ENCODE measurements around the gene MAP2.

The MAP2 gene

DNA sequence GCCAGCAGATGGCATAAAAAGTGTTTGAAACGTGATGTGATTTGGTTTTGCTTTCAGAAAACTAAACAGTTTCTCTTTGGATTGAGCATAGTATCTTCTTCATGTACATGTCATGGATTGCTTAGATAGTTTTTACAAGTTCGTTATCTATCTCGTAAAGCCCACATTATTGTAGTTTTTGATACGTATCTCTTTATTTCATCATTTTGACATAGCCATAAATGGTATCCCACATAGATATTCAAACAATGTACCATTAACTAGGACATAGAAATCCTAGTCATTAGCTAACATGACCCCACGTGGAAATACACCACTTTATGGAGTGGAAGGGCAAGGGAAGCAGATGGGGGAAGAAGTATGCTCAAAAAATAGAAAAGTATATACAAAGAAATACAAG lies 93.6 kb downstream of the MAP2 start:
- no peak overlapping the region for H2AK5ac ChIP-seq (ENCODE audit: low read depth, low read length)
- no peak overlapping the region for H2AFZ ChIP-seq (ENCODE audit: low read length)
- H3K14ac ChIP-seq (ENCODE audit: low read length): no peak overlapping the region
- peaks cover 0 to 6% of the 10 kb centered on the region in 2 donors for H3K9me3 ChIP-seq (replicated peaks in 1 of 2; ENCODE audit: control insufficient read depth in 2 of 2, insufficient read depth in 1 of 2, low read depth in 1 of 2, low read length in 2 of 2)
- H3K4me2 ChIP-seq (ENCODE audit: insufficient read depth, low read length, poor library complexity, severe bottlenecking): no peak overlapping the region
- peaks cover 1 to 6% of the 10 kb centered on the region in 2 donors for H3K4me1 ChIP-seq (ENCODE audit: control insufficient read depth in 2 of 2, insufficient read depth in 1 of 2, low read depth in 1 of 2, low read length in 2 of 2)
- H2BK12ac ChIP-seq (ENCODE audit: low read length): no peak overlapping the region
- no peak overlapping the region for H3K4me3 ChIP-seq (ENCODE audit: low read length in 2 of 2)
- H2BK5ac ChIP-seq (ENCODE audit: low read length): no peak overlapping the region
- no CpG with 5 or more reads among the region's 5 CpGs for WGBS, 2 donors (ENCODE audit: extremely low coverage in 2 of 2, insufficient read length in 2 of 2, insufficient replicate concordance in 1 of 2)
- H3K27me3 ChIP-seq (ENCODE audit: control insufficient read depth in 3 of 3, insufficient read depth in 3 of 3, low read depth in 1 of 3, low read length in 3 of 3): no peaks in the 10 kb centered on the region
- H3K18ac ChIP-seq (ENCODE audit: low read length): no peak overlapping the region
- peaks cover 2% of the 10 kb centered on the region for H3K79me1 ChIP-seq (ENCODE audit: low read depth, low read length)
- H3K4ac ChIP-seq (ENCODE audit: low read length): no peak overlapping the region
- H3K9ac ChIP-seq (ENCODE audit: low read depth, low read length, poor library complexity): no peak overlapping the region
- no peak overlapping the region for H4K8ac ChIP-seq (ENCODE audit: low read depth, low read length)
- H3K36me3 ChIP-seq (replicated peaks in 1 of 2; ENCODE audit: control insufficient read depth in 2 of 2, insufficient read depth in 2 of 2, low read length in 2 of 2): peaks cover 2 to 8% of the 10 kb centered on the region in 2 donors
- H2BK15ac ChIP-seq (ENCODE audit: low read length): no peak overlapping the region
- no peak overlapping the region for H3K23ac ChIP-seq (ENCODE audit: low read depth, low read length, poor library complexity)
- no peak overlapping the region for H4K91ac ChIP-seq (ENCODE audit: low read depth, low read length, poor library complexity)
- H3K27ac ChIP-seq (replicated peaks; ENCODE audit: low read length): no peak overlapping the region
- no peak overlapping the region for H2BK120ac ChIP-seq (ENCODE audit: low read depth, low read length)
- no peak for DNase-seq (ENCODE audit: low spot score)

DNA sequence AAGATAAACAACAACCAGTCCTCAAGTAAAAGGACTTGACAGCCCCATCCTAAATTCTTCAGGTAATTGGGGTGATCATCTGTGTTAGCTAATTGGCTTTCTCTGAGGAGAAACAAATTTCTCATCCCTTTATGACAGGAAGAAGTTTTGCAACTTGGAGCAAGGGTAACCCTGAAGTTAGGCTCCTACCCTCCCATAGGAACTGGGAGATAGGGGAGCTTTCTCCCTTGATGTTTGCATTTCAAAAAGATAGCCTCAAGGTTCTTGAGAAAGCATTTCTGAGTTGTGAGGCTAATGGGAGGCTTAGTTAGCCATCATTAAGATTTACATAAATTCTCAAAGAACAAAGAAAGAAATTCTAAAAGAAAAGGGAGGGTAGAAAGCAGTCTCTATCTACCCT lies 95.4 kb downstream of the MAP2 start:
- H3K4me1 ChIP-seq (ENCODE audit: control insufficient read depth in 2 of 2, insufficient read depth in 1 of 2, low read depth in 1 of 2, low read length in 2 of 2): peaks cover 7 to 19% of the 10 kb centered on the region in 2 donors

DNA sequence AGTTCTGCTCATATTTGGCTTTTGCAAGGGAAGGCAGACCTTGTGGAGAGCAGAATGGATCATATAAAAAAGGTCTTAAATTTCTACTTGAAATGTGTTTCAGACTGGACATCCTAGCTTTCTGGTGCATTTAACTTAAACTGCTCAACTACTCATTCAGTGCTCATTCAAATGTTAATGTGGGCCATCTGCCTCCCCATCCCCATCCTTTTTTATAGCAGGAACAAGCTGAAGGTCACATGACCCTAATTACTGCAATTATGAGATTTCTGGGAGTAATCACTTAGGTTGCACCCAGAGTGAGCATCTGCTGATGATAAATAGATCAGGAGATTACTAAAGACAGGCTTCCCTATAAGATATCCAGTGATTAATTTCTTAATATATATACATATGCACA lies 96.1 kb downstream of the MAP2 start:
- no peak overlapping the region for H2BK5ac ChIP-seq (ENCODE audit: low read length)
- no peak overlapping the region for H2BK12ac ChIP-seq (ENCODE audit: low read length)
- no peak overlapping the region for H3K9ac ChIP-seq (ENCODE audit: low read depth, low read length, poor library complexity)
- H3K18ac ChIP-seq (ENCODE audit: low read length): no peak overlapping the region
- H3K79me1 ChIP-seq (ENCODE audit: low read depth, low read length): no peaks in the 10 kb centered on the region
- no peaks in the 10 kb centered on the region for H3K27me3 ChIP-seq (ENCODE audit: control insufficient read depth in 3 of 3, insufficient read depth in 3 of 3, low read depth in 1 of 3, low read length in 3 of 3)
- H3K4me3 ChIP-seq (ENCODE audit: low read length in 2 of 2): no peak overlapping the region
- H3K4ac ChIP-seq (ENCODE audit: low read length): no peak overlapping the region
- no peak overlapping the region for H3K4me2 ChIP-seq (ENCODE audit: insufficient read depth, low read length, poor library complexity, severe bottlenecking)
- H4K8ac ChIP-seq (ENCODE audit: low read depth, low read length): no peak overlapping the region
- H3K4me1 ChIP-seq (ENCODE audit: control insufficient read depth in 2 of 2, insufficient read depth in 1 of 2, low read depth in 1 of 2, low read length in 2 of 2): peaks cover 7 to 25% of the 10 kb centered on the region in 2 donors
- DNase-seq (ENCODE audit: low spot score): no peak
- no peak overlapping the region for H2AK5ac ChIP-seq (ENCODE audit: low read depth, low read length)
- no peak overlapping the region for H3K27ac ChIP-seq (replicated peaks; ENCODE audit: low read length)
- H3K36me3 ChIP-seq (replicated peaks in 1 of 2; ENCODE audit: control insufficient read depth in 2 of 2, insufficient read depth in 2 of 2, low read length in 2 of 2): peaks cover 0 to 8% of the 10 kb centered on the region in 2 donors
- no peak overlapping the region for H2BK120ac ChIP-seq (ENCODE audit: low read depth, low read length)
- H4K91ac ChIP-seq (ENCODE audit: low read depth, low read length, poor library complexity): no peak overlapping the region
- H2BK15ac ChIP-seq (ENCODE audit: low read length): no peak overlapping the region
- peaks cover 0 to 6% of the 10 kb centered on the region in 2 donors for H3K9me3 ChIP-seq (replicated peaks in 1 of 2; ENCODE audit: control insufficient read depth in 2 of 2, insufficient read depth in 1 of 2, low read depth in 1 of 2, low read length in 2 of 2)
- H3K23ac ChIP-seq (ENCODE audit: low read depth, low read length, poor library complexity): no peak overlapping the region
- H3K14ac ChIP-seq (ENCODE audit: low read length): no peak overlapping the region
- H2AFZ ChIP-seq (ENCODE audit: low read length): no peak overlapping the region

More for the DNA sequence above, 95.4 kb downstream of the MAP2 start:
- no peak overlapping the region for H2AK5ac ChIP-seq (ENCODE audit: low read depth, low read length)
- H3K4me2 ChIP-seq (ENCODE audit: insufficient read depth, low read length, poor library complexity, severe bottlenecking): no peak overlapping the region
- H3K18ac ChIP-seq (ENCODE audit: low read length): no peak overlapping the region
- H2BK12ac ChIP-seq (ENCODE audit: low read length): no peak overlapping the region
- no peaks in the 10 kb centered on the region for H3K79me1 ChIP-seq (ENCODE audit: low read depth, low read length)
- H3K14ac ChIP-seq (ENCODE audit: low read length): no peak overlapping the region
- no peak overlapping the region for H3K9ac ChIP-seq (ENCODE audit: low read depth, low read length, poor library complexity)
- no peak overlapping the region for H3K4ac ChIP-seq (ENCODE audit: low read length)
- no peak overlapping the region for H4K8ac ChIP-seq (ENCODE audit: low read depth, low read length)
- no peak overlapping the region for H2BK5ac ChIP-seq (ENCODE audit: low read length)
- H2BK120ac ChIP-seq (ENCODE audit: low read depth, low read length): no peak overlapping the region
- no peak overlapping the region for H3K23ac ChIP-seq (ENCODE audit: low read depth, low read length, poor library complexity)
- H3K36me3 ChIP-seq (replicated peaks in 1 of 2; ENCODE audit: control insufficient read depth in 2 of 2, insufficient read depth in 2 of 2, low read length in 2 of 2): peaks cover 0 to 8% of the 10 kb centered on the region in 2 donors
- peaks cover 0 to 6% of the 10 kb centered on the region in 2 donors for H3K9me3 ChIP-seq (replicated peaks in 1 of 2; ENCODE audit: control insufficient read depth in 2 of 2, insufficient read depth in 1 of 2, low read depth in 1 of 2, low read length in 2 of 2)
- H3K27me3 ChIP-seq (ENCODE audit: control insufficient read depth in 3 of 3, insufficient read depth in 3 of 3, low read depth in 1 of 3, low read length in 3 of 3): no peaks in the 10 kb centered on the region
- DNase-seq (ENCODE audit: low spot score): no peak
- H2AFZ ChIP-seq (ENCODE audit: low read length): no peak overlapping the region
- H2BK15ac ChIP-seq (ENCODE audit: low read length): no peak overlapping the region
- no peak overlapping the region for H4K91ac ChIP-seq (ENCODE audit: low read depth, low read length, poor library complexity)
- no peak overlapping the region for H3K4me3 ChIP-seq (ENCODE audit: low read length in 2 of 2)
- no peak overlapping the region for H3K27ac ChIP-seq (replicated peaks; ENCODE audit: low read length)

DNA sequence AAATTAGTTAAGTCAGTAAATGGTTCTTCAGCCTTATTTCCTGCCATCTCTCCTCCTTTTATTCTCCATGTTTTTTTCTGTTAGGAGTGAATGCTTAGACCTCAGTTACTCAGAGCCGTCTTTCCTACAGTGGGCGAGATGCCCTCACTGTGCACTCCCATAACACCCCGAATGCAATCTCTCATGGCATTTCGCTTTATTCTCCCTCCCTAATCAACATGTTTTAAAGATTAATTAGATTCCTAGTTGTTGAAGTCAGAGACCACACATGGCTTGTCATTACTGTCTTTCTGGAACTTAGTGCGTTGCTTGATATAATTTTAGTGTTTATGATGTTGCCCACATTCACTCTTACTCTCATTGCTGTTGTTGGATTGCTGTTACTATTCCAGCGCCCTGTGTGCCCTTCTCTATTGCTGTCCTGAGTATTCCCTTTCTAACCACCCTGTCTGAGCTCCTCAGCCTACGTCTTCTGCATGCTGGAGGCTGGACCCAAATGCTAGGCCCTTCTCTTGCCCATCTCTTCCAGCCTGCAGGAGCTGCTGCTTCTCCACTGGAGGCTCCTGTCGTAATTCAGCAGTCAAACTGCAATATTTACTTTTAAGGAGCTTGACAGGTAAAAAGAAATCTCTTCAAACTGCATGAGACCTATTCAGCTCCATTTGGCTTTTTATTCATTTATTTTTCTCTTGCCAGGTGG lies 99.3 kb downstream of the MAP2 start:
- Histone ChIP-seq H3K27me3 (ENCODE audit: control insufficient read depth in 3 of 3, insufficient read depth in 3 of 3, low read depth in 1 of 3, low read length in 3 of 3) (no peaks in the 10 kb centered on the region), H3K4ac (ENCODE audit: low read length) (no peak overlapping the region), H2BK5ac (ENCODE audit: low read length) (no peak overlapping the region), H2AFZ (ENCODE audit: low read length) (no peak overlapping the region), H3K23ac (ENCODE audit: low read depth, low read length, poor library complexity) (no peak overlapping the region), H3K36me3 (replicated peaks in 1 of 2; ENCODE audit: control insufficient read depth in 2 of 2, insufficient read depth in 2 of 2, low read length in 2 of 2) (no peaks in the 10 kb centered on the region), H2BK15ac (ENCODE audit: low read length) (no peak overlapping the region), H3K4me3 (ENCODE audit: low read length in 2 of 2) (no peak overlapping the region), H3K4me2 (ENCODE audit: insufficient read depth, low read length, poor library complexity, severe bottlenecking) (no peak overlapping the region), H3K4me1 (ENCODE audit: control insufficient read depth in 2 of 2, insufficient read depth in 1 of 2, low read depth in 1 of 2, low read length in 2 of 2) (peaks cover 7 to 36% of the 10 kb centered on the region in 2 donors), H3K18ac (ENCODE audit: low read length) (no peak overlapping the region), H3K9me3 (replicated peaks in 1 of 2; ENCODE audit: control insufficient read depth in 2 of 2, insufficient read depth in 1 of 2, low read depth in 1 of 2, low read length in 2 of 2) (peaks cover 0 to 8% of the 10 kb centered on the region in 2 donors), H2AK5ac (ENCODE audit: low read depth, low read length) (no peak overlapping the region), H2BK12ac (ENCODE audit: low read length) (no peak overlapping the region), H4K8ac (ENCODE audit: low read depth, low read length) (no peak overlapping the region), H3K9ac (ENCODE audit: low read depth, low read length, poor library complexity) (no peak overlapping the region), H2BK120ac (ENCODE audit: low read depth, low read length) (no peak overlapping the region), H3K27ac (replicated peaks; ENCODE audit: low read length) (peak overlapping the region; percentile 51), H3K79me1 (ENCODE audit: low read depth, low read length) (peaks cover 2% of the 10 kb centered on the region), H3K14ac (ENCODE audit: low read length) (no peak overlapping the region), H4K91ac (ENCODE audit: low read depth, low read length, poor library complexity) (no peak overlapping the region)
- no CpG with 5 or more reads among the region's 8 CpGs for WGBS, 2 donors (ENCODE audit: extremely low coverage in 2 of 2, insufficient read length in 2 of 2, insufficient replicate concordance in 1 of 2)
- no peak for DNase-seq (ENCODE audit: low spot score)
